NCI-H2196 (cell line): Measurements from ENCODE around the gene UBE3C.

Experiments used
- DNase-seq: peaks from one replicate; lab custom pipeline; 2025; ENCODE audit not compliant: unreplicated experiment; lab: John Stamatoyannopoulos, UW

UBE3C gene

DNA sequence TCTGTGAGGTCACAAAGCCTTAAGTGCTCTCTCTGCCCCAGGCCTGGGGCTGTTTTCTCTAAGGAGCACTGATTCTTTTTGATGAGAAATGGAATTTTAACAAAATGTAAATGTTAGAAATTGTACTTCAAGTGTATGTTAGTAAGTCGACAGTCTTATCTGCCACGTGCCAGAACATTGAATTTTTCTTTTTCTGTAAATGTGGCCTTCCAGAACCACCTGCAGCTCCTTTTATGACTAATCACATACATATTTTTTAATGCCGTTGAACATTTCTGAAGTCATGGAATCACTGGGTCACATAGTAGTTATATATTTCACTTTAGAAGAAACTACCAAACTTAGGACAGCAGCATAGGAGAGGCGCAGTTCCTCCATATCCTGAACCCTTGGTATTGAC is 38.0 kb downstream of the UBE3C start:
- no peak for DNase-seq

DNA sequence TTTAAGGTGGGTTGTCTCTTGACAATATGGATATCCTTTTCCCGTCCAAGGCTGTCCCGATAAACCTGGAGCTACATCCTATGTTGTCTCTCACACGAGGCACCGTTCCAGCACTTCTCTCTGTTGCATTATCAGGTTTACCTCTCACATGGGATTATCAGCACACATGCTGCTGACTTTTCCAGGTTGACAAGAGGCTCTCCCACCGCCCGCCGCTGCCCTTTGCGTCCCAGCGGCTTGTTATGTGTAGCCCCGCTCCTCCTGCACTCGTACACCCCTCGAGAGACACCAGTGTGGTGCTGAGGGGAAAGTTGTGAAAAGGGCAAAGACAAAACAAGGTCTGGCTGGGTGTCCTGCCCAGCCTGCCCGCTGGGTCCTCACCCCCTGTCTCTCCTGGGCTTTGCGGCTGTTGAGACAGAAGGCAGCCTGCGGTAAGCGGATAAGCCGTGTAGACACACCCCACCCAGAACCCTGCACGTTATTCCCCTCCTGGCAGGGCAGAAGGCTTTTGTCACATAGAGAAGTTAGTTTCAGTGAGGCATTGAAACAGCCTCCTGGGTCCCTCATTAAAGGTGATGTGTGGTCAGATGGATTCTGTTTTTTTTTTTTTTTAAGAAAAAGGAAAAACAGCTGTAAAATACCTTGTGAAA is 38.7 kb downstream of the UBE3C start:
- no peak for DNase-seq

DNA sequence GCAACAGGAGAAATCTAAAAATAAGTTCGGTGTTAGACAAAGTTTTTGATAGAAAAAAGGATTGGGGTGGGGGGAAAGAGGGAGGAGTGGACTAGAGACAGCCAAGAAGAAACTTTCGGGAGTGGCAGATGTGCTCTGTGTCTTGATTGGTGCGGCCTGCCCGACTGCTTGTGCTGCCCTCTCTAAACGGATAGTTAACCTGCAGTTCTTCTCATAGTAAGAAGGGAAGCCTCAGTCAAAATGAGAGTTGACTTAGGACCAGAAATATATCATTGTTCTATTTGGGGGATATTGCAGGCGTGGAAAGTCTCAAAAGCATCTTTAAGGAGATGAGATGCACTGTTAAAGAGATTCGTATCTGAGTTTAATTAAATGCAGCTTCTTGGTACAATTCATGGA is 39.3 kb downstream of the UBE3C start:
- DNase-seq, result no peak

DNA sequence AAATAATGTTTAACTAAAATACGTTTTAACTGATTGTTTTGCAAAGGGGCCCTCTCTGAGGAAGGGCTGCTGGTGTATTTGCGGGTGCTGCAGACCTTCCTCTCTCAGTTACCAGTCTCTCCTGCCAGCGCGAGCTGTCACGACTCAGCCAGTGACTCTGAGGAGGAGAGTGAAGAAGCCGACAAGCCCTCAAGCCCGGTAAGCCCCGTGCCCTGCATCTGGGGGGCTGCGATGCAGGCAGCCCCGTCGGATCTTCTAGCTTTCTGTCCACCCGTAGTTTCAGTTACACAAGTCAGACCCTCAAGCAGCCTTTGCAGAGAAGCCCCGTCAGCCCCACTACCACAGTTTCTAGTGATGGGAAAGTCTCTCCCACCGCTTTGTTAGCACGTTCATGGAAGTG is 45.1 kb downstream of the UBE3C start:
- no peak for DNase-seq

DNA sequence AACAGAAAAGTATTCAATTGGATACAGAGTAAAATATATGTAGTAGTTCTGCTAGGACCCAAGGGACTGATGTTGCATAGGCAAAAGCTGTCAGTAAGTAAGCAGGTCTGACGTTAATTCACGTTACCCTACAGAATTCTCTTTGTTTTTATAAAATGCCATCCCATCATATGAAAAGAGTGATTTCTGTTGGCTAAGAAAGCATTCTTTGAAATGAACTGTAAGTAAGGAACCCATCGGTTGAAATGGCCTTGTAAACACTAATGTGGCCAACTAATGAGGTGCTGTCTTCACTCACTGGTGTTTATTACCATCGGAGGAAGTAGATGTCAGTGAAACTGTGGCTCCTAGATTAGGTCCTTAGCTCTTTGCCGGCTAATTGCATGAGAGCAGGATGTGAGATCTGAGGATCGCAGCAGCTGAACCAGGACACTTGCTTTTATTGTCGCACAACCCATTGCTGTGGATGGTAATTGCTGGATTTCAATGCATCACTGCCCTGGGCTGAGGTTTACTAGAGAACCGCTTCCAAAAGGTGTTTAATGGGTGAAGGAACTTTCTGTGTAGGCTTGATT is 49.5 kb downstream of the UBE3C start:
- no peak for DNase-seq

DNA sequence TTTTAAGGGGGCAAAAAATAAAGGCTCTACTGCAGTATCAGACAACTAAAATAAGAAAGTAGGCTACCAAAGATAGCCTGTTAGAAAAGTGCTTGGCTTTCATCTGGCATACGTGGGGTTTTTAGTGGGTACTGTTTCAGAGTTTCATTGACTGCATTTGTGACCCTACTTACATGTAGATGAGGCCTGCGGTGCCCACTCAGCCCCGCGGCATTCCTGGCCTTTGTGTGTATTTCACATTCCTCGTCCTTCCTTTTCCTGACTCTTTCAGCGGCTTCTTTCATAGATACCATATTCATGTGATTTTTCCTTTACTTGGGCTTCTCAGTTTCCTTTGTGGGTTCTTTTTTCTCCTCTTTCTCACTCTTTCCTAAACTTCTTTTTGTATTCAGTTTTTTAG is 50.7 kb downstream of the UBE3C start:
- DNase-seq, result no peak

DNA sequence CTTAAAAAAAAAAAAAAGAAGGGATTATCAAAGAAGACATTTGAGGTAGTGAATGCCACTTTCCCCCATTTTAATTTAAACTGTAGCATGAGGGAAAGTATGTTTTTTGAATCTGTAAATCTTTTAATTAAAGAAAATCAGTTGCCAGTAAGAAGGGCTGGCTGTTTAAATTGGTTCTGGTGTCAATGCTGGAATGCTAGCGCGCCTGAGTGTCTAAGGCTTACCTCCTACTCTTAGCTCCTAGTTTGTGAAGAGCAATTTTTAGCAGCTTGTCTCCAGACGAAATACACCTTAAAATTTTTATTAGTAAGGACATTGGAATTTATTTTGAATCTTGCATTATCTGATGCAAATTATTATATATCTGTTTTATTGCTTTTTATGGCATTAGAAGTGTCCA is 54.1 kb downstream of the UBE3C start:
- no peak for DNase-seq

DNA sequence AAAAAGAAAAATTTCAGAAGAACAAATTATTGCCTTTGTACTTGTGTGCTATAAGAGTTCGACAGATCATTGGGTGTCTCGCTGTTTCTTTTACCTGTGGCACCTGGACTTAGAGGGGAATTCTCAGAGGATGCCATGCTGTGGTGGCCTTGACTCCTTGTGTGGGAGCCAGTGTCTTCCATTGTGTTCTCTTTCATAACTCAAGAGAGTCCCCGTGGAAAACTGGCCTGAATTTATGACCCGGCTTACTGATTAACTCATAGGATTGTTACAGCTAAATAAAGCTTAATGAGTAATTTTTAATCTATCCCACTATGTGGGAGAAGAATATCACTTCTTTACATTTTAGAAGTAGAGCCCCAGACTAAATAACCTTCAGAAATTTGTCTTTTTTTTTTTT is 54.5 kb downstream of the UBE3C start:
- no peak for DNase-seq

DNA sequence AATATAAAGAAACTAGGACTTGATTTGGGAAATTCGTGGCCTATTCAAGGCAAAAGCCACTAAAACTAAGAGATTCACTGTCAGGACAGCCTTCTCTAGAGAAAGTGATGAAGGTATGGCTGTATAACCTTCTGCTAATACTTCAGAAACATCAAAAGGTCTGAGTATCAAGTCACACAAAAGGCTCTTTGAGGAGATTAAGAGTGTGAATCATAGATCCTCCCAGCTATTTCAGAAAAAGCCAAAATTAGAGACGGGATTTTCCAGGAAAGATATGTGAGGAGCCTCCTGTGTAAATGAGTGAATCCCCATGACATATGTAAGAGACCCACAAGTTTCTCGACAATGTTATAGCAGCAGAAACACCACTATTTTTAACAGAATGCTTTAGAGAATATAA is 56.2 kb downstream of the UBE3C start:
- no peak for DNase-seq

DNA sequence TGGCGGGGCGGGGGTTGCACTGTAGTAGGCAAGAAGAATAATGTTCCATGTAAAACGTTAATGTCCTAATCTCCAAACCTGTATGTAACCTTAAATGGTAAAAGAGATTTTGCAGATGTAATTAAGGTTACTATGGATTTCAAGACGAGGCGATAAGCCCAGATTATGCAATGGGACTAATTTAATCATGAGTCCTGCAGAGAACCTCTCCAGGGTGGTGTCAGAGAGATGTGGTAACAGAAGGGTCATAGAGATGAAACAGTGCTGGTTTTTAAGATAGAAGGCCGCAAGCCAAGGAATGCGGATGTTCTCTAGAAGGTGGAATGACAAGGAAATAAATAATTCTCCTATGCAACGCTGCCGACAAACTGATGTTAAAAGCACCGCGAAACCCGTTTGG is 57.1 kb downstream of the UBE3C start:
- no peak for DNase-seq

DNA sequence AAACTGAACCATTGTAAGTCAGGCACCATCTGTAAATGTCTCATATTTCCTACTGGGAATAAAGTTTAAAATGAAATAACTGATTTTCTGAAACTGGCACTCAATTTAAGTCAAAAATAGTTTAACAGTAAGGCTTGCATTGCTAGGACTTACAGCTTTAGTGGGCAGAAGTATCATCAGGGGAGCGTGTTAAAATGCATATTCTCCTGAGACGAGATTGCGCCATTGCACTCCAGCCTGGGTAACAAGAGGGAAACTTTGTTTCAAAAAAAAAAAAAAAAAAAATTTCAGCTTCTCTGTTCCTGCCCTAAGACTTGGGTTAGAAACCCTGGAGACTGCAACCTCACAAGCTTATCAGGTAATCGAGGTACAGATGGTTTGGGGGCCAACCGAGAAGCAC is 65.4 kb downstream of the UBE3C start:
- no peak for DNase-seq

DNA sequence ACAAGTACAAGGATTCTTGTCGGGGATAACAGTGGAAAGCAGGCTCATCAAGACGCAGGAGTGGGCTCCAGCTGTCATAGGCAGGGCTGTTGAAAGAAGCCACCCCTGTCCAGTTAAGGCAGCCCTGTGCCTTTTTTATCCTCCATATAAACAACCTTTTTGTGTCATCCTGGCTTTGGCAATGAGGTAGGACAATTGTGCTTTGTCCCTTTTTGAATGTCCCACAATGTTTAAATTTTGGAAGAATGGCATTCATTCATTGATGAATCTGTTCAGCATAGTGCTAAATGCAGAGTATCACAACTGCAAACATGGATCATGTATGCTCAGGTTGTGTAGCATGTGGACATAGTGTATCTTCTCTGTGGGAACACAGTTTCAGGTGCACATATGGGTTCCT is 66.7 kb downstream of the UBE3C start:
- no peak for DNase-seq

DNA sequence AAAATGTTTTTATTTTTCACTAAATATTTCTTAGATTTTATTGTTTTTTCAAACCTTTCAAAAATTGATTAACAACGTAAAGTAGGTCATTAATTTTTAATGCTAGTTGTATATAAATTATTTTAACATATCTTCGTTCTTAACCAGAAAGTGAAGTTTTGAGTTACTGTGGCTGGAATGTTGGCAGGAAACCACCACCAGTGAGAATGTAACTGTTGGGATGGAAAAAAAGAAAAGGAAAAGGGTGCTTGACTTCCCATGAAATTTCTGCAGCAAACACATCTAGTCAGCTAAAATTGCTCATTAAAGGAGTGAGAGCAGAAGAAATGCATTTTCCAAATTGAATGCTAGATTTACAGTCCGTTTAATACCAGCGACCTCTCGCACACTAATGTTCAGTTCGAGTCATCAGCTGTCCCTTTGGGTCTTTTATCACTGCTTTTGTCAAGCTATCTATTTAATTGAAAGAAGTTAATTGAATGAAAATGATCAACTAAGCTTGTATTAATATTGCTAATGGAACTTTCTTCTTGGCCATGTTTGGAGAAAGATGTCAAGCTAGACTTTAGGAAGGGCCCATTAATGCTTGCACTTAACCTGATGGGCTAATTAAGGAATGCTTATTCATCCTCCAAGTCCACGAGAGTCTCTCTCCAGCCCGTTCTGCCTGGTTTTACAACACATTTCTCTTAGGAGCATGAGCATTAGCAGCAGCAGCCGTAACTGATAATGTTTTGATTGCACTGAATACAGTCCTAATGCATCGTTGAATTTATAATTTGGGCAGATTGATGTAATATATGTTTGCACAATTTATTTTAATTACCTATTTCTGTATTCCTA is 70.1 kb downstream of the UBE3C start:
- DNase-seq, result no peak

DNA sequence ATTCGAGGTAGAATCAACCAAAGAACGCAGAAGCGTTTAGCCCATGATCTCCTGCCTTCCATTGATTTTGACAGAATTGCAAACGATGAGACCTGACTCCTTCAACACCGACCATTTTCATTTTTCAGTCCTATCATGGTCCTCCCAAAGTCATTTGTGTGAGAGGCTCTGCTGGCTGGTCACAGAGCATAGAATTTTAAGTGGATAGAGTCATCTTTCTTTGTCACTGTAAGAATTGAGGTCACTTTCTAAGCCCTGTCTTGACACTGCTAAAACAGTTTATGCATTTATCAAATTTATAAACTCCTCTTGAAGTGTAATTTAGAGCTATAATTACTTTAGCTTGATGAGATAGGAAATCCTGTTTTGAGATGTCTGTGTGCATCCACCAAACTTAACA is 72.0 kb downstream of the UBE3C start:
- no peak for DNase-seq

DNA sequence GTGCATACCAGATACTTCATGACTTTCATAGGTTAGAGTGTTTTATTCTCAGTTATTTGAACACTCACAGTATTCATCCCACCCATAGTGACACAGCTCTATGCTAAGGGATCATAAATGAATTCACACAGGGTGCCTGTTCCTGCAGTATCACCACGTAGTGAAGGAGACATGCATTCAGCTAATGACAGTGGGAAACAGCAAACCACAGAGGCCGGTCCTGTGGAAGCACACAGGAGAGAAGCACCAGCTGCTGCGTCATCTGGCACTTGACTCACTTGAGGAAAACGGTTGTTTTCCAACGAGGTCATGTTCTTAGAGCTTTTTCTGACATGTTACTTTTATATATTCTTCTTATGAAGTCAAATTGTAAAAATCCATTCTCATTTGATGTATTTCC is 73.0 kb downstream of the UBE3C start:
- DNase-seq, result no peak

DNA sequence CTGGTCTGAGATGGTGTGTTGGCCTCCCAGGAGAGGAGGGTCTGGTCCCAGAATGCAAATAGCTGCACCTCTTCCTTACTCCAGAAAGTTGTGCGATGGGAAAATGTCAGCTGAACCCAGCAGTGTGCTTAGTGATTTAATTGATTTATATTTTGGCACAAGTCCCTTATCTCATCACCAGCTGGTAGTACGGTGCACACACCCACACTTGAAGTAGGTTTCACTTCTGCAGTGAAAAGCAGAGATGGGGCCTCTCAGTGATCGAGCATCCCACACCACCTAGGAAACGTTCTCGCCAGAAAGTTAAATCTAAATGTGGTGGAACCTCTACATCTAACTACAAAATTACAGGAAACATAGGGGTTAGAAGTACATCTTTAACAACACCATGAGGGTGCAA is 80.4 kb downstream of the UBE3C start:
- no peak for DNase-seq

DNA sequence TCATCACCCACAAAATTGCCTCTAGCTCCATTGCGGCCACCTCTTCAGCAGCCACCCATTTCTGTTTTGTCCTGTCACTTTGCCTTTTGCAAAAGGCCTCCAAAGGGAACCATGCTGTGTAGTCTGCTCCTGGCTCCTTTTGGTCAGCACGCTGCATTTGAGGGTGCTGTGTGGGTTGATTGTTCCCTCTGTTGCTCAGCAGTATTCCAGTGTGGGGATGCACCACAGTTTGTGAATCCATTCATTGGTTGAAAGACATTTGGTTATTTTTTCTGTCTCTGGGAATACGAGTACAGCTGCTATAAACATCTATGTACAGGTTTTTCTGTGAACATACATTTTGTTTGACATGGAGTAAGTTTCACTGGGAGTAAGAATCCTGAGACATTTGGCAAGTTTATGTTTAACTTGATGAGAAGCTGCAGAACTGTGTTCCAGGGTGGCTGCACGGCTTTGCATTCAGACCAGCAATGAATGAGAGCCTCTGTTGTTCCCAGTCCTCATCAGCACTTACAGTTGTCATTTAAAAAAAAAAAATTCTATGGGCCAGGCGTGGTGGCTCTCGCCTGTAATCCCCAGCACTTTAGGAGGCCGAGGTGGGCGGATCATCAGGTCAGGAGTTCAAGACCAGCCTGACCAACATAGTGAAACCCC is 82.3 kb downstream of the UBE3C start:
- no peak for DNase-seq

DNA sequence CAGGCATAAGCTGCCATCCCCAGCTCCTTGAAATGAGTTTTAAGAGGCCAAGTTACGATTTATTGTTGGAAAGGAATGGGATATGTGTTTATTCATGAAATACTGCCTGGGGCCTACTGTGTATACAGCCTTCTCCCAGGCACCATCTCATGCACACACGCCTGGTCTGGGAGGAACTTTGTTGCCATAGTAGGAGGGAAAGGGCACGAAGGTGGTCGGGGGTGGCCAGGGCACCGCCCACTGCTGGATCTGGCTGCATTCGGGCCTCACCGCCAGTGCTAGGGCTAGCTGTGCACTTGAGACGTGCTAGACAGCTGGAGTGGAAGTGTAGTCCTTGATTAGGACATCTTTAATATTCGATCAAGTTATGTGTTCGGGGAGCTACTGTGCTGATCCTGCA is 84.0 kb downstream of the UBE3C start:
- DNase-seq, result no peak

DNA sequence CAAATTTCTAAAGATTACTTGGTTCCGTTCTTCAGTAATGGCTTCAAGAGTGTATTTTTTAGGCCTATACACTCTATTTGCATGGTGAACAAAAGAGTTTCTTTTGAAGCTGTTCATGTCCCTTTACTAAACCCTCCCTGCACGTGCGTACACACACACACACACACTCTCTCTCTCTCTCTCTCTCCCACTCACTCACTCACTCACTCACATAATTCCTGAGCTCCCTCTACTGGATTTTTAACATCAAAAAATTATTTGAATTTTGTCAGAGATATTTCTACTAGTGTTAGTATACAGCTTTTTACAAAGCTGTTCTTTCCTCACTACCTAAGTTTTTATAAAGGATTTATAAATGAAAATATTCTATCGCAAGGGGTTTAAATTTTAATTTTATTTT is 85.9 kb downstream of the UBE3C start:
- no peak for DNase-seq

DNA sequence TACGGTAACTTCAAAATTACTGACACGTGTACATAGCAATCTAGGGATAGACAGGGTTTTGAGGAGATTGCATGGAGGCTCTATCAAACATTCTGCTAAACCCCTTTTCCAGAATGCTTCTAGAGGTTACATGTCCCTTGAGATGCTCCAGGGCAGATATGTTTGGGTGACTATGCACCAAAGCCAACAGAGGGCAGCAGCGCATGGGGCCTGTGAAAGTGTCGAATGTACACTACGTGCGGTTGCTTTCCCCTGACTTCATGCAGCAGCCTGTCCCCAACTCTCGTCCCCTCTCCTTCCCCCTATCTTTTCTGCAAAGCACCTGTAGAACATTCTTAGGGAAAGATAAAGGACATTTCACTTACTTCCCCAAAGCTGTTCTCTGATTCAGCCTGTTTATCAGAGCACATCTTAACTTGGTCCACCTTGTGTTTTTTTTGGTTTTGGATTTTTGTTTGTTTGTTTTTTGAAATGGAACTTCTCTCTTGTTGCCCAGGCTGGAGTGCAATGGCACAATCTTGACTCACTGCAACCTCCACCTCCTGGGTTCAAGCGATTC is 90.2 kb downstream of the UBE3C start:
- DNase-seq, result no peak

DNA sequence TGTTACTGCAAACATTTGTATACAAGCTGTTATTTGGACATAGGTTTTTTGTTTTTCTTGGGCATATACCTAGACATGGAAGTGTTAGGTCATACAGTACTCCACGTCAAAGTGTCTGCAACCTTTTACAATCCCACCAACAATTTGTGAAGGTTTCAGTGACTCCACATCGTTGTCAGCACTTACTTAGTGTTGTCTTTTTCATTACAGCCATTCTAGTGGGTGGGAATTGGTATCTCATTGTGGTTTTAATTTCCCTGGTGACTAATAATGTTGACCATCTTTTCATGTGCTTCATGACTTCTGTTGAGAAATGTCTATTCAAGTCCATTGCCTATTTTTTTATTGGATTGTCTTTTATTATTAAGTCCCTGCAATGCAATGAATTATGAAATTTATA is 95.0 kb downstream of the UBE3C start:
- DNase-seq, result no peak

DNA sequence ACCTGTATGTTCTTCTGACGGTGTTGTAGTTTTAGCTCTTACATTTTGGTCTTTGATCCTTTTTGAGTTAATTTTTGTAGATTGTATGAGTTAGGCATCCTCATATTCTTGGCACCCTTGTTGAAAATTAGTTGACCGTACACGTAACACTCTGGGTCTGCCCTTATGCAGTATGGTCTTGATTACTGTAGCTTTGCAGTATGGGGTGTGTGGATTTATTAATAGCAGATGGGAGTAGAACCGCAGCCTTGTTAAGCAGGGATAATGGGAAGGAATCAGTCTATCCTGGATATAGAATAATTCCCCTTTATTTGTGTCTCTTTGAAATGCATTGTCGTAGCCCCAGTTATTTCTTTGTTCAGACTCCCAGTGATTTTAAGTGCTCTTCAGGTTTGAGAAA is 95.5 kb downstream of the UBE3C start:
- DNase-seq, result no peak
